ENCODE data around the gene TGFBR3.

The TGFBR3 gene

DNA sequence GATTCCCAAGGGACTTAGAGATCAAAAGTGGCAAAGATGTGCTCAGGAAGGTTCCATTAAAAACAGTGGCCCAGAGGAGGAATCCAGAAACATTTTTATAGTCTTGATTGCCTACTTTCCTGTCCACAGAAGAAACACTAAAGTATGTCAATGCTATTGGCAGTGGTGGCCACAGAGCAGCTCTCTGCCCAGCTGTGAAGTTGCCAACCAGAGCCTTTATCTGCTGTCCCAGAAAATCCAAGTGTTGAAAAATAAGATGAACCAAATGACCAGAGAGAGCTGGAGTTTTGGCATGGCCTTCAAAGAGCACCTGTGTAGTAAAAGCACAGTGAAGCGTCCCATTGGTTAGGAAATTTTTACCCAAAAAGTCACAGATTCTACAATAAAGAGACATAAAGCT lies 181.2 kb downstream of the TGFBR3 start:
- H3K4me1 ChIP-seq (ENCODE audit: low read depth, poor library complexity, severe bottlenecking) = no peaks in the 10 kb centered on the region
- TF ChIP-seq, protein P1, sequence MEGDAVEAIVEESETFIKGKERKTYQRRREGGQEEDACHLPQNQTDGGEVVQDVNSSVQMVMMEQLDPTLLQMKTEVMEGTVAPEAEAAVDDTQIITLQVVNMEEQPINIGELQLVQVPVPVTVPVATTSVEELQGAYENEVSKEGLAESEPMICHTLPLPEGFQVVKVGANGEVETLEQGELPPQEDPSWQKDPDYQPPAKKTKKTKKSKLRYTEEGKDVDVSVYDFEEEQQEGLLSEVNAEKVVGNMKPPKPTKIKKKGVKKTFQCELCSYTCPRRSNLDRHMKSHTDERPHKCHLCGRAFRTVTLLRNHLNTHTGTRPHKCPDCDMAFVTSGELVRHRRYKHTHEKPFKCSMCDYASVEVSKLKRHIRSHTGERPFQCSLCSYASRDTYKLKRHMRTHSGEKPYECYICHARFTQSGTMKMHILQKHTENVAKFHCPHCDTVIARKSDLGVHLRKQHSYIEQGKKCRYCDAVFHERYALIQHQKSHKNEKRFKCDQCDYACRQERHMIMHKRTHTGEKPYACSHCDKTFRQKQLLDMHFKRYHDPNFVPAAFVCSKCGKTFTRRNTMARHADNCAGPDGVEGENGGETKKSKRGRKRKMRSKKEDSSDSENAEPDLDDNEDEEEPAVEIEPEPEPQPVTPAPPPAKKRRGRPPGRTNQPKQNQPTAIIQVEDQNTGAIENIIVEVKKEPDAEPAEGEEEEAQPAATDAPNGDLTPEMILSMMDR (conservative IDR thresholded peaks at IDR 0.05; ENCODE audit: low read depth, low read length) = no peak
- no peaks in the 10 kb centered on the region for H3K79me2 ChIP-seq (ENCODE audit: insufficient read depth, low read depth)
- H3K27ac ChIP-seq = no peak overlapping the region
- H4K20me1 ChIP-seq (ENCODE audit: insufficient read depth) = no peaks in the 10 kb centered on the region
- no peak overlapping the region for H2AFZ ChIP-seq (ENCODE audit: low read depth)
- no peak overlapping the region for H3K4me2 ChIP-seq
- H3K9ac ChIP-seq = no peak overlapping the region
- H3K27me3 ChIP-seq (ENCODE audit: insufficient read depth, low read depth) = no peaks in the 10 kb centered on the region
- no peaks in the 10 kb centered on the region for H3K36me3 ChIP-seq (ENCODE audit: insufficient read depth)
- H3K4me3 ChIP-seq (IDR thresholded peaks at IDR 0.05; ENCODE audit: insufficient read depth, low read depth, low read length) = no peak overlapping the region

DNA sequence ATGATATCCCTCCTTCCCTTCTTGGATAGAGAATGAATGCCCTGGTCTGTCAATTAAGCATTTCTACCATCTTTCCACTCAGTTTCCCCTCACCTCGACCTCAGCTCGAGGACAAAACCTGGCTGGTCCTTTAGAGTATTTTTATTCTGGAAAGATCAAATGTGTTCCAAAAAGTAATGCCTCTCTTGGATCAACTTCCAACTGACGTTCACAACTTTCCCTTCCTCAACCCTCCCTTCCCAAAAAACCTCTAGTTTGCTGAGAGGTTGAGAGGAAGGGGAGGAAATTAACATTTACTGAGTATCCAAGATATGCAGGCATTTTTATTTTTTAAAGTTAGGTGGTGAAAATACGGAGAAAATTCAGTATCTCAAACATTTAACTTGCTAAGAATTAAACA lies 182.9 kb downstream of the TGFBR3 start:
- no peaks in the 10 kb centered on the region for H4K20me1 ChIP-seq (ENCODE audit: insufficient read depth)
- no peak overlapping the region for H3K4me2 ChIP-seq
- no peaks in the 10 kb centered on the region for H3K36me3 ChIP-seq (ENCODE audit: insufficient read depth)
- H3K4me1 ChIP-seq (ENCODE audit: low read depth, poor library complexity, severe bottlenecking) = no peaks in the 10 kb centered on the region
- TF ChIP-seq, protein P1 (conservative IDR thresholded peaks at IDR 0.05; ENCODE audit: low read depth, low read length) = no peak
- H3K27ac ChIP-seq = no peak overlapping the region
- H3K9ac ChIP-seq = no peak overlapping the region
- H3K4me3 ChIP-seq (IDR thresholded peaks at IDR 0.05; ENCODE audit: insufficient read depth, low read depth, low read length) = no peak overlapping the region
- H3K79me2 ChIP-seq (ENCODE audit: insufficient read depth, low read depth) = no peaks in the 10 kb centered on the region
- H2AFZ ChIP-seq (ENCODE audit: low read depth) = no peak overlapping the region
- no peaks in the 10 kb centered on the region for H3K27me3 ChIP-seq (ENCODE audit: insufficient read depth, low read depth)

DNA sequence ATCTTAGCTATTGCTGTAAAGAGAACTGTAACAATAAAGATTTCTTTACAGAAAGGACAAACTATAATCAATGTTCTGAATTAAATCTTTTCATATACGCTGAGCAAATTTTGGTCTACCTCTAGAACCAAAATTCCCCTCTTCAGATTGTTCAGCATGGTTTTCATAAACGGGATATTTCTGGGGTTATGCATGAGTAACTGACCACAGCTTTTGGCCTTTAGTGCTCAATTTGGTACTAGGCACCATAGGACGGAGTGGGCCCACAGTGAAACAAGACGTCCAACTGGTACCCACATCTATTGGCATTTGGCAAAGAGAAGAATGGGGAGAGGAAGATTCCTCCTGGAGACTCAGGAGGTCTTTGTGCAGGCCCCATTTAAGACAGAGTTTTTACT lies 184.5 kb downstream of the TGFBR3 start:
- H3K27ac ChIP-seq = no peak overlapping the region
- H2AFZ ChIP-seq (ENCODE audit: low read depth) = no peak overlapping the region
- H3K4me1 ChIP-seq (ENCODE audit: low read depth, poor library complexity, severe bottlenecking) = no peaks in the 10 kb centered on the region
- no peaks in the 10 kb centered on the region for H4K20me1 ChIP-seq (ENCODE audit: insufficient read depth)
- H3K9ac ChIP-seq = no peak overlapping the region
- no peak overlapping the region for H3K4me3 ChIP-seq (IDR thresholded peaks at IDR 0.05; ENCODE audit: insufficient read depth, low read depth, low read length)
- no peaks in the 10 kb centered on the region for H3K36me3 ChIP-seq (ENCODE audit: insufficient read depth)
- H3K79me2 ChIP-seq (ENCODE audit: insufficient read depth, low read depth) = no peaks in the 10 kb centered on the region
- TF ChIP-seq, protein P1 (conservative IDR thresholded peaks at IDR 0.05; ENCODE audit: low read depth, low read length) = no peak
- H3K4me2 ChIP-seq = no peak overlapping the region
- H3K27me3 ChIP-seq (ENCODE audit: insufficient read depth, low read depth) = no peaks in the 10 kb centered on the region

DNA sequence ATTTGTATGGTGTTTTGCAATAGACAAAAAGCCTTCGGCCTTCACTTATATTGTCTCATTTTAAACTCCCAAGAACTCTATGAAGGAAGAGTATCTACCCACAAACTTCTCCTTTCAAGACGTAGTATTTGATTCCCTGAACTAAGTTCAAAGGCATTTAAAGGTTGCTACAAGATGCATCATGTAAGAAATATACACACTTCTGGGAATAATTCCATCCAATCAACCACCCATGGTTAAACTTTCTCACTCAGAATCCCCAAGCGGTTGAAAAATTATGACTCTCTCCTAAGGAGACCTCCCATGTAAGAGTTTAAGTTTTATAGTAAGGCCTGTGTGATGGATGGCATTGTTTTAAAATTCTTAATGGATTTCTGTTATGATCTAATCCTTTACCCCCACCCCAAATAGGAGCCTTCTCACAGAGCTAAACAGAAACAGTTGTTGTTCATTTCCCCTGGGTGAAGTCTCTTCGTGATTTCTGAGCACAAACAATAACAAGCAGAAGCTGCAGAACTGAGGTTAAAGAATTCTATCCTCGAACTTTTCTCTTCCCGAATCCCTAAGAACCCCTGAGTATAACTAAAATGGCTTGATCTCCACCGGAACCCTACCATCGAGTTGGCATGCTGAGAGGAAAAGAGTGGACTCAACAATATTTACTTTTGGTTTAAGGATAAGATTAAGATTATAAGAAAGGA lies 185.0 kb downstream of the TGFBR3 start:
- no peaks in the 10 kb centered on the region for H4K20me1 ChIP-seq (ENCODE audit: insufficient read depth)
- H3K27me3 ChIP-seq (ENCODE audit: insufficient read depth, low read depth) = no peaks in the 10 kb centered on the region
- no peaks in the 10 kb centered on the region for H3K79me2 ChIP-seq (ENCODE audit: insufficient read depth, low read depth)
- H3K4me3 ChIP-seq (IDR thresholded peaks at IDR 0.05; ENCODE audit: insufficient read depth, low read depth, low read length) = no peak overlapping the region
- H3K4me2 ChIP-seq = no peak overlapping the region
- no peak overlapping the region for H2AFZ ChIP-seq (ENCODE audit: low read depth)
- H3K9ac ChIP-seq = no peak overlapping the region
- H3K36me3 ChIP-seq (ENCODE audit: insufficient read depth) = no peaks in the 10 kb centered on the region
- H3K4me1 ChIP-seq (ENCODE audit: low read depth, poor library complexity, severe bottlenecking) = no peaks in the 10 kb centered on the region
- TF ChIP-seq, protein P1 (conservative IDR thresholded peaks at IDR 0.05; ENCODE audit: low read depth, low read length) = no peak
- no peak overlapping the region for H3K27ac ChIP-seq
